OCI-LY7 (cell line): ENCODE data around the gene KCNB1. TPM values are rescaled to one million over a fixed set of nuclear protein-coding genes. Genes with fewer than 3 reads are reported as not detected.

ENCODE experiments used
- BruUV-seq: library from RNA; stranded (reverse); fragments of 400-500 nt; replicated peaks from 2 replicates; lab custom pipeline; 2021; lab: Mats Ljungman, UMichigan
- CTCF ChIA-PET: fragments of 300-600 bp; sonication (Branson Sonifier 250); formaldehyde crosslinking; loops from one replicate; lab custom pipeline; 2022; ENCODE audit warnings: antibody characterized with exemption; ENCODE audit not compliant: unreplicated experiment; lab: Charles Lee
- POLR2A ChIA-PET: fragments of 300-600 bp; sonication (Branson Sonifier 250); formaldehyde crosslinking; loops from one replicate; lab custom pipeline; 2022; ENCODE audit warnings: antibody characterized with exemption; lab: Charles Lee
- DNase-seq: peaks from one replicate; pipeline ENCODE4 v3.0.0-alpha.2; 2015; ENCODE audit warnings: low spot score
- H2AFZ ChIP-seq: fragments of 200-600 bp; sonication (generic), shearing (Covaris generic); 2 replicates; pipeline ENCODE4 v1.6.1; 2014; ENCODE audit warnings: mild to moderate bottlenecking, antibody characterized with exemption, low read length, moderate library complexity
- H3K27ac ChIP-seq: fragments of 200-600 bp; sonication (generic); 2 replicates; pipeline ENCODE4 v1.5.1; 2014; ENCODE audit warnings: mixed run types, low read depth, mild to moderate bottlenecking, moderate library complexity, low read length, inconsistent platforms; ENCODE audit not compliant: poor library complexity, severe bottlenecking
- H3K36me3 ChIP-seq: fragments of 200-600 bp; sonication (generic); 2 replicates; pipeline ENCODE4 v1.6.1; 2014; ENCODE audit warnings: mild to moderate bottlenecking, antibody characterized with exemption, low read length, moderate library complexity, mixed read lengths; ENCODE audit not compliant: insufficient read depth
- H3K4me1 ChIP-seq: fragments of 200-600 bp; sonication (generic); 2 replicates; pipeline ENCODE4 v1.5.1; 2014; ENCODE audit warnings: mild to moderate bottlenecking, low read length; ENCODE audit not compliant: insufficient read depth, poor library complexity, severe bottlenecking
- H3K4me2 ChIP-seq: fragments of 200-600 bp; sonication (generic); 2 replicates; pipeline ENCODE4 v1.6.1; 2014; ENCODE audit warnings: mild to moderate bottlenecking, low read length
- H3K4me3 ChIP-seq: fragments of 200-600 bp; sonication (generic); 2 replicates; pipeline ENCODE4 v1.5.1; 2014; ENCODE audit warnings: mild to moderate bottlenecking, low read depth, low read length; ENCODE audit not compliant: poor library complexity, severe bottlenecking
- H3K79me2 ChIP-seq: fragments of 200-600 bp; sonication (generic); 2 replicates; pipeline ENCODE4 v1.6.1; 2016; ENCODE audit warnings: low read depth, mild to moderate bottlenecking, low read length, moderate library complexity, mixed read lengths; ENCODE audit not compliant: insufficient read depth
- H3K9me2 ChIP-seq: fragments of 200-600 bp; sonication (generic); 2 replicates; pipeline ENCODE4 v1.6.1; 2016; ENCODE audit warnings: mild to moderate bottlenecking, low read length, mixed read lengths; ENCODE audit not compliant: insufficient read depth
- H3K9me3 ChIP-seq: fragments of 200-600 bp; sonication (generic); 2 replicates; pipeline ENCODE4 v1.6.1; 2014; ENCODE audit warnings: mild to moderate bottlenecking, mixed run types, low read length, mixed read lengths
- H4K20me1 ChIP-seq: fragments of 200-600 bp; sonication (generic); 2 replicates; pipeline ENCODE4 v1.6.1; 2014; ENCODE audit warnings: mild to moderate bottlenecking, antibody characterized with exemption, low read length, moderate library complexity, mixed read lengths; ENCODE audit not compliant: insufficient read depth
- CTCF ChIP-seq: fragments of 200-600 bp; sonication (generic); conservative IDR thresholded peaks from 2 replicates; pipeline ENCODE4 v1.5.1; 2014; ENCODE audit warnings: mild to moderate bottlenecking, antibody characterized with exemption, low read length, moderate library complexity, mixed read lengths
- EZH2phosphoT487 ChIP-seq: fragments of 200-600 bp; sonication (generic); IDR thresholded peaks from 2 replicates; pipeline ENCODE4 v1.6.1; 2018; ENCODE audit warnings: low read depth, borderline replicate concordance, mild to moderate bottlenecking, mixed run types, antibody characterized with exemption, low read length, moderate library complexity, mixed read lengths
- intact Hi-C: fragments of 100-400 bp; cut with micrococcal nuclease; formaldehyde crosslinking; loops from one replicate; pipeline ENCODE4 v1.10.0; 2022; ENCODE audit not compliant: unreplicated experiment
- total RNA-seq, 2 experiments: library from RNA; depleted of rRNA in 1 of 2; stranded (reverse); fragments of >200 nt in 1 of 2; shearing (Covaris generic) in 1 of 2; gene quantifications; 2 replicates each; pipeline ENCODE4 v1.2.3, GENCODE V29; 2014 to 2022

The KCNB1 gene
- total RNA-seq, 2 experiments from 2014 or later = not detected

GRCh38 chr20:49447364-49447763, 35.1 kb downstream of the KCNB1 start:
- no peaks in the 10 kb centered on the region for H4K20me1 ChIP-seq
- TF ChIP-seq EZH2phosphoT487 = no peak
- no peak for TF ChIP-seq CTCF
- BruUV-seq = no TSS peak
- H3K79me2 ChIP-seq = no peaks in the 10 kb centered on the region
- H3K4me3 ChIP-seq = no peak overlapping the region
- no peaks in the 10 kb centered on the region for H3K9me2 ChIP-seq
- H3K4me2 ChIP-seq = no peak overlapping the region
- CTCF ChIA-PET = no interaction called here
- H3K9me3 ChIP-seq = no peaks in the 10 kb centered on the region
- no peak overlapping the region for H3K27ac ChIP-seq
- H3K4me1 ChIP-seq = no peaks in the 10 kb centered on the region
- no peak overlapping the region for H2AFZ ChIP-seq
- intact Hi-C loops = no loop called here
- H3K36me3 ChIP-seq = no peaks in the 10 kb centered on the region
- POLR2A ChIA-PET = no interaction called here
- no peak for DNase-seq

- Histone ChIP-seq H3K4me2 (no peak overlapping the region), H3K4me1 (no peaks in the 10 kb centered on the region), H3K9me3 (no peaks in the 10 kb centered on the region), H3K4me3 (no peak overlapping the region), H2AFZ (no peak overlapping the region), H3K36me3 (no peaks in the 10 kb centered on the region), H3K27ac (no peak overlapping the region), H4K20me1 (no peaks in the 10 kb centered on the region), H3K79me2 (no peaks in the 10 kb centered on the region), H3K9me2 (no peaks in the 10 kb centered on the region)
- intact Hi-C loops = no loop called here
- ChIA-PET CTCF (no interaction called here), POLR2A (no interaction called here)
- TF ChIP-seq CTCF (no peak), EZH2phosphoT487 (no peak)
- no peak for DNase-seq
- BruUV-seq = no TSS peak
These were observed 35.7 kb downstream of the KCNB1 start for GRCh38 chr20:49446808-49447207.

DNA sequence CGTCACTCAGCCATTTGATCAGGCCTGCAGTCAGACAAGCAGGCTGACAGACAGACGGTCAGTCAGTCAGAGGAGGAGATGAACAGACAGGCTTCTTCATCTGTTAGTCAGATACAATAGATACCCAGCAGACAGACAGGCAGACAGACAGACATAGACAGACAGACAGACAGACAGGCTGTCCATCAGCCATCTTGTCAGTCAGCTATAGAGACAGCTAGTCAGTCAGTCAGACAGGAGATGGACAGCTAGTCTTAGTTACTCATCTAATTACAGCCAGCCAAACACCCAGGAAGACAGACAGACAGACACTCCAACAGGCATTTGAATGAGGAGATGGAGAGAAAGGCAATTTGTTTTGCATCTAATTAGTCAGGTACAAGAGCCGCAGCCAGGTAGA, 36.4 kb downstream of the KCNB1 start:
- Histone ChIP-seq H3K36me3 (no peaks in the 10 kb centered on the region), H4K20me1 (no peaks in the 10 kb centered on the region), H3K9me2 (no peaks in the 10 kb centered on the region), H3K27ac (no peak overlapping the region), H3K4me1 (no peaks in the 10 kb centered on the region), H3K79me2 (no peaks in the 10 kb centered on the region), H3K4me2 (no peak overlapping the region), H3K4me3 (no peak overlapping the region), H2AFZ (no peak overlapping the region), H3K9me3 (no peaks in the 10 kb centered on the region)
- ChIA-PET CTCF (no interaction called here), POLR2A (interaction anchor here (0.5 kb wide), 1 partner anchor 1008 kb away, joined by 3 read pairs; no protein-coding TSS in a partner anchor)
- no TSS peak for BruUV-seq
- no peak for TF ChIP-seq EZH2phosphoT487
- TF ChIP-seq CTCF = no peak
- DNase-seq = no peak
- intact Hi-C loops = no loop called here
